B cell (primary cell): Measurements from ENCODE around the gene SYMPK. TPM values are rescaled to one million over a fixed set of nuclear protein-coding genes. Genes with fewer than 3 reads are reported as not detected.

Experiments
- ATAC-seq: fragments of 200-7000 bp; cut with Tn5 transposase; one replicate; pipeline ENCODE4 v1.10.0; 2021; ENCODE audit warnings: low read depth, mild to moderate bottlenecking, moderate number of reproducible peaks, moderate library complexity
- CTCF ChIA-PET: fragments of 350-600 bp; sonication (Branson Sonifier 250); formaldehyde crosslinking; loops from one replicate; lab custom pipeline; 2021; ENCODE audit warnings: antibody characterized with exemption, inconsistent platforms; lab: Charles Lee
- POLR2A ChIA-PET: fragments of 350-600 bp; sonication (Branson Sonifier 250); formaldehyde crosslinking; loops from one replicate; lab custom pipeline; 2021; ENCODE audit warnings: antibody characterized with exemption; lab: Charles Lee
- DNase-seq: peaks from one replicate; pipeline ENCODE4 v3.0.0; 2013
- H2AFZ ChIP-seq: 2 replicates; pipeline ENCODE4 v1.6.1; 2012; ENCODE audit warnings: mild to moderate bottlenecking, low read depth, low read length; ENCODE audit not compliant: insufficient read depth, poor library complexity, severe bottlenecking
- H3K27ac ChIP-seq, 2 donors: 1 replicate in 1 of 2; 2 replicates in 1 of 2; pipeline ENCODE4 v1.5.1; 2012 to 2013; ENCODE audit warnings: low read length in 2 of 2, mild to moderate bottlenecking in 2 of 2, moderate library complexity in 1 of 2
- H3K27me3 ChIP-seq, 4 experiments: fragments of 200-600 bp in 1 of 4; sonication (generic) in 1 of 4; replicated peaks in 1 of 4; 1 replicate in 2 of 4; 2 replicates in 2 of 4; pipeline versions ENCODE4 v1.6.1 to v1.7.0; 2013 to 2016; ENCODE audit warnings: low read length in 3 of 4, mild to moderate bottlenecking in 2 of 4, mixed read lengths in 1 of 4, moderate library complexity in 1 of 4; ENCODE audit not compliant: insufficient read depth in 4 of 4, control insufficient read depth in 3 of 4; ENCODE audit errors: control extremely low read depth in 1 of 4
- H3K36me3 ChIP-seq, 2 experiments: replicated peaks in 1 of 2; 1 replicate in 1 of 2; 2 replicates in 1 of 2; pipeline versions ENCODE4 v1.6.1 to v1.7.1; 2013; ENCODE audit warnings: low read length in 1 of 2; ENCODE audit not compliant: insufficient read depth in 2 of 2, control insufficient read depth in 1 of 2; ENCODE audit errors: control extremely low read depth in 1 of 2, extremely low read depth in 1 of 2
- H3K4me1 ChIP-seq, 2 donors: fragments of 200-600 bp in 1 of 2; sonication (generic) in 1 of 2; 1 replicate in 1 of 2; 2 replicates in 1 of 2; pipeline versions ENCODE4 v1.5.1 to v1.6.1; 2013 to 2017; ENCODE audit warnings: low read length in 2 of 2; ENCODE audit not compliant: control insufficient read depth in 2 of 2, insufficient read depth in 2 of 2
- H3K4me2 ChIP-seq: replicated peaks from 2 replicates; pipeline ENCODE3; 2012; ENCODE audit warnings: mild to moderate bottlenecking, low read depth, low read length; ENCODE audit not compliant: poor library complexity, severe bottlenecking
- H3K4me3 ChIP-seq, 5 experiments: fragments of 200-600 bp in 1 of 5; sonication (generic) in 1 of 5; 1 replicate in 3 of 5; 2 replicates in 2 of 5; pipeline versions ENCODE4 v1.5.1 to v1.7.0; 2011 to 2016; ENCODE audit warnings: low read length in 4 of 5, mild to moderate bottlenecking in 4 of 5, low read depth in 2 of 5, control low read depth in 1 of 5, moderate library complexity in 1 of 5; ENCODE audit not compliant: insufficient read depth in 1 of 5; ENCODE audit errors: control extremely low read depth in 1 of 5, extremely low read depth in 1 of 5
- H3K79me2 ChIP-seq: fragments of 200-600 bp; sonication (generic); one replicate; pipeline ENCODE4 v1.6.0; 2016; ENCODE audit warnings: low read length; ENCODE audit not compliant: control insufficient read depth, insufficient read depth
- H3K9ac ChIP-seq: fragments of 200-600 bp; sonication (generic); 2 replicates; pipeline ENCODE4 v1.6.1; 2017; ENCODE audit warnings: mild to moderate bottlenecking, low read length, moderate library complexity
- H3K9me3 ChIP-seq, 3 donors: one replicate each; pipeline versions ENCODE4 v1.6.1 to v1.7.1; 2013; ENCODE audit warnings: low read length in 2 of 3; ENCODE audit not compliant: control insufficient read depth in 2 of 3, insufficient read depth in 1 of 3; ENCODE audit errors: control extremely low read depth in 1 of 3
- H4K20me1 ChIP-seq: 2 replicates; pipeline ENCODE4 v1.6.0; 2012; ENCODE audit warnings: mild to moderate bottlenecking, low read length; ENCODE audit not compliant: insufficient read depth, control insufficient read depth, poor library complexity, severe bottlenecking
- H3K27ac Mint-ChIP-seq: one replicate; pipeline ENCODE4 v1.8.0; 2021; ENCODE audit warnings: mixed read lengths
- H3K27me3 Mint-ChIP-seq: one replicate; pipeline ENCODE4 v1.8.0; 2021; ENCODE audit warnings: mixed read lengths
- H3K4me1 Mint-ChIP-seq: one replicate; pipeline ENCODE4 v1.8.0; 2021; ENCODE audit warnings: mixed read lengths
- H3K4me3 Mint-ChIP-seq: one replicate; pipeline ENCODE4 v1.8.0; 2021; ENCODE audit warnings: mixed read lengths
- H3K9me3 Mint-ChIP-seq: one replicate; pipeline ENCODE4 v1.8.0; 2022; ENCODE audit warnings: mixed read lengths; ENCODE audit not compliant: insufficient read depth
- CTCF ChIP-seq: fragments of 200-600 bp; IDR thresholded peaks from one replicate; pipeline ENCODE4 v1.8.0; 2022; ENCODE audit warnings: antibody characterized with exemption, mild to moderate bottlenecking
- EZH2 ChIP-seq: IDR thresholded peaks from 2 replicates; pipeline ENCODE4 v1.6.1; 2012; ENCODE audit warnings: borderline replicate concordance, low read depth, mild to moderate bottlenecking, moderate library complexity, low read length; ENCODE audit not compliant: insufficient read depth, poor library complexity, severe bottlenecking
- WGBS: methylation state at CpG from one replicate; pipeline ENCODE4 v1.1.5; 2013; ENCODE audit warnings: missing lambda C conversion rate; ENCODE audit not compliant: insufficient coverage; 5-methylcytosine and 5-hydroxymethylcytosine counted together
- intact Hi-C: fragments of 100-400 bp; cut with micrococcal nuclease; formaldehyde crosslinking; loops from one replicate; pipeline ENCODE4 v1.10.0; 2022
- polyA plus RNA-seq: library from polyadenylated mRNA; depleted of rRNA; stranded (reverse); fragments of >200 nt; gene quantifications from 2 replicates; pipeline ENCODE4 v1.2.3, GENCODE V29; 2012
- total RNA-seq, 2 donors: library from RNA; stranded (reverse); fragments of 120-200 nt in 1 of 2; gene quantifications; 1 replicate in 1 of 2; 2 replicates in 1 of 2; pipeline versions ENCODE4 v1.2.3 to v1.2.4, GENCODE V29; 2013 to 2022

The SYMPK gene
- total and polyA plus RNA-seq, 2 donors (not counting 1 experiment from before 2014, with no cell fraction given), result 119 to 138 TPM

- WGBS, result 96% methylated on average over 9 of the region's 9 CpGs
- Histone ChIP-seq H3K9ac (no peak overlapping the region), H3K79me2 (no peaks in the 10 kb centered on the region), H2AFZ (no peak overlapping the region), H3K36me3 (peaks cover 0 to 11% of the 10 kb centered on the region in 2 experiments), H4K20me1 (peaks cover 25% of the 10 kb centered on the region), H3K4me2 (no peak overlapping the region), H3K9me3 (peaks cover 0 to 1% (median 0%) of the 10 kb centered on the region in 3 donors), H3K27ac (no peak overlapping the region), H3K27me3 (peaks cover 0 to 10% (median under 1%) of the 10 kb centered on the region in 4 experiments), H3K4me1 (peaks cover 19 to 30% of the 10 kb centered on the region in 2 donors), H3K4me3 (no peak overlapping the region)
- ChIA-PET CTCF (interaction anchor here (8.3 kb wide), 1 partner anchor 25 kb away, joined by 302 read pairs; no protein-coding TSS in a partner anchor), POLR2A (no interaction called here)
- Mint-ChIP-seq H3K4me3 (no peak overlapping the region), H3K9me3 (no peaks in the 10 kb centered on the region), H3K27me3 (peaks cover 9% of the 10 kb centered on the region), H3K4me1 (peaks cover 35% of the 10 kb centered on the region), H3K27ac (no peak overlapping the region)
- intact Hi-C loops, result no loop called here
- ATAC-seq (no peak), DNase-seq (no peak)
- TF ChIP-seq CTCF (no peak), EZH2 (no peak)
These were observed 88.2 kb downstream of the SYMPK start for GRCh38 chr19:45774765-45775164.

GRCh38 chr19:45773384-45773783 is 89.6 kb downstream of the SYMPK start:
- DNase-seq (no peak), ATAC-seq (no peak)
- Histone ChIP-seq H3K9ac (no peak overlapping the region), H3K4me2 (no peak overlapping the region), H3K4me3 (no peak overlapping the region), H3K36me3 (peaks cover 0 to 11% of the 10 kb centered on the region in 2 experiments), H3K27me3 (no peaks in the 10 kb centered on the region), H3K4me1 (peaks cover 5 to 25% of the 10 kb centered on the region in 2 donors), H4K20me1 (peaks cover 12% of the 10 kb centered on the region), H3K79me2 (no peaks in the 10 kb centered on the region), H2AFZ (no peak overlapping the region), H3K27ac (no peak overlapping the region), H3K9me3 (no peaks in the 10 kb centered on the region)
- POLR2A ChIA-PET, result interaction anchor here (0.6 kb wide), 2 partner anchors 35 to 67 kb away, joined by 3 to 5 read pairs; no protein-coding TSS in a partner anchor
- CTCF ChIA-PET, result interaction anchor here (0.7 to 8.3 kb wide), 4 partner anchors 13 to 109 kb away, joined by 3 to 302 read pairs (median 4); no protein-coding TSS in a partner anchor
- no peaks in the 10 kb centered on the region for H3K9me3 Mint-ChIP-seq
- WGBS, result no CpG with 5 or more reads among the region's 2 CpGs
- TF ChIP-seq EZH2 (no peak), CTCF (no peak)
- no peak overlapping the region for H3K4me3 Mint-ChIP-seq
- peaks cover 27% of the 10 kb centered on the region for H3K4me1 Mint-ChIP-seq
- no peak overlapping the region for H3K27ac Mint-ChIP-seq
- no peaks in the 10 kb centered on the region for H3K27me3 Mint-ChIP-seq
- intact Hi-C loops, result no loop called here
